Vagina (tissue), 2 donors: ENCODE results near the gene CRYGA.

ENCODE experiments used
- POLR2A ChIP-seq, 2 donors: fragments of 450-650 bp; IDR thresholded peaks; one replicate each; pipeline ENCODE4 v1.6.1; 2017; ENCODE audit warnings: antibody characterized with exemption in 2 of 2, mild to moderate bottlenecking in 2 of 2, moderate library complexity in 2 of 2
- TF ChIP-seq, protein P1 (sequence below), 3 experiments: fragments of 450-650 bp in 2 of 3; fragments of 200-600 bp in 1 of 3; sonication (generic) in 1 of 3; IDR thresholded peaks; one replicate each; pipeline ENCODE4 v1.5.1; 2017 to 2019; ENCODE audit warnings: antibody characterized with exemption in 3 of 3, mild to moderate bottlenecking in 2 of 3, moderate library complexity in 2 of 3

DNA sequence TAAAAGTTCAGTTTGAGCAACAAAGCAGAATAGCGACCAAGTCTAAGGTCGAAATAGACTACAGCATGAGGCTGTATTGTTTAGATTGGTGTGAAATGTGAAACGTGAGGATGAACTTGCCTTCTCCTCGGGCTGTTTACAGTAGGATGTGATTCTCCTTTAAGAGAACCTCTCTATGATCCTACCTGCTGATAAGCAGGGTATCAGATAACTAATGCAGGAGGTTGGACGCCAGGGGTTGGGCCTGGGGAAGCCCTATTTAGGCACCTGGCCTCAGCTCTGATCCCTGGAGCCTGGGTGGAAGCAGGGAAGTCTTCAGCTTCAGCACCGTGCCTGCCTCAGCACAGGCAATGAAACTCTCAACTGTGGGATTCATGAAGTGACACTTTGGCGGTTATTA lies 50.4 kb downstream of the CRYGA start:
- TF ChIP-seq, protein P1, sequence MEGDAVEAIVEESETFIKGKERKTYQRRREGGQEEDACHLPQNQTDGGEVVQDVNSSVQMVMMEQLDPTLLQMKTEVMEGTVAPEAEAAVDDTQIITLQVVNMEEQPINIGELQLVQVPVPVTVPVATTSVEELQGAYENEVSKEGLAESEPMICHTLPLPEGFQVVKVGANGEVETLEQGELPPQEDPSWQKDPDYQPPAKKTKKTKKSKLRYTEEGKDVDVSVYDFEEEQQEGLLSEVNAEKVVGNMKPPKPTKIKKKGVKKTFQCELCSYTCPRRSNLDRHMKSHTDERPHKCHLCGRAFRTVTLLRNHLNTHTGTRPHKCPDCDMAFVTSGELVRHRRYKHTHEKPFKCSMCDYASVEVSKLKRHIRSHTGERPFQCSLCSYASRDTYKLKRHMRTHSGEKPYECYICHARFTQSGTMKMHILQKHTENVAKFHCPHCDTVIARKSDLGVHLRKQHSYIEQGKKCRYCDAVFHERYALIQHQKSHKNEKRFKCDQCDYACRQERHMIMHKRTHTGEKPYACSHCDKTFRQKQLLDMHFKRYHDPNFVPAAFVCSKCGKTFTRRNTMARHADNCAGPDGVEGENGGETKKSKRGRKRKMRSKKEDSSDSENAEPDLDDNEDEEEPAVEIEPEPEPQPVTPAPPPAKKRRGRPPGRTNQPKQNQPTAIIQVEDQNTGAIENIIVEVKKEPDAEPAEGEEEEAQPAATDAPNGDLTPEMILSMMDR (IDR thresholded peaks at IDR 0.05): no peak
- TF ChIP-seq POLR2A (IDR thresholded peaks at IDR 0.05): no peak
